C4-2B (cell line): ENCODE data around the gene FLVCR2.

Experiments used
- H3K27ac ChIP-seq: fragments of 450-650 bp; 2 replicates; pipeline ENCODE4 v1.5.1; 2017
- CTCF ChIP-seq: fragments of 450-650 bp; conservative IDR thresholded peaks from 2 replicates; pipeline ENCODE4 v1.5.1; 2017; ENCODE audit warnings: mild to moderate bottlenecking
- ZFX ChIP-seq: fragments of 450-650 bp; IDR thresholded peaks from 2 replicates; pipeline ENCODE4 v1.6.1; 2017

Gene FLVCR2

GRCh38 chr14:75631453-75631831 is 53.0 kb downstream of the FLVCR2 start:
- H3K27ac ChIP-seq: no peak overlapping the region
- TF ChIP-seq CTCF (no peak), ZFX (no peak)

GRCh38 chr14:75634848-75635247 is 56.4 kb downstream of the FLVCR2 start:
- H3K27ac ChIP-seq: peak overlapping the region; percentile 22; the same call in 1 of the 2 replicates
- TF ChIP-seq CTCF: no peak
- TF ChIP-seq ZFX: no peak

- TF ChIP-seq CTCF (no peak), ZFX (no peak)
- 0 out of 2 replicates have a peak overlapping the region, but pooled peaks have one; percentile 22 for H3K27ac ChIP-seq
These were observed 57.8 kb downstream of the FLVCR2 start for GRCh38 chr14:75636100-75636692.

GRCh38 chr14:75640876-75641275 is 62.5 kb downstream of the FLVCR2 start:
- peak overlapping the region; percentile 10; the same call in 1 of the 2 replicates for H3K27ac ChIP-seq
- no peak for TF ChIP-seq ZFX
- no peak for TF ChIP-seq CTCF

- H3K27ac ChIP-seq: peak overlapping the region; percentile 74
- no peak for TF ChIP-seq ZFX
- no peak for TF ChIP-seq CTCF
These were observed 65.6 kb downstream of the FLVCR2 start for GRCh38 chr14:75643985-75644384.

- TF ChIP-seq CTCF (no peak), ZFX (no peak)
These were observed 66.6 kb downstream of the FLVCR2 start for GRCh38 chr14:75645056-75645455.

GRCh38 chr14:75646762-75647161 is 68.3 kb downstream of the FLVCR2 start:
- TF ChIP-seq ZFX (no peak), CTCF (no peak)
- no peak overlapping the region for H3K27ac ChIP-seq

More at GRCh38 chr14:75645056-75645455, 66.6 kb downstream of the FLVCR2 start:
- peak overlapping the region; percentile 74 for H3K27ac ChIP-seq
